NCI-H460 (cell line): ENCODE results near the gene MSANTD1. TPM values are rescaled to one million over a fixed set of nuclear protein-coding genes. Genes with fewer than 3 reads are reported as not detected.

Experiments used
- DNase-seq: peaks from one replicate; pipeline ENCODE4 v3.0.0-alpha.2; 2016; ENCODE audit warnings: low read depth; ENCODE audit errors: extremely low read depth
- total RNA-seq: library from RNA; depleted of rRNA; stranded (reverse); fragments of >200 nt; shearing (Covaris generic); gene quantifications from 2 replicates; pipeline ENCODE4 v1.2.3, GENCODE V29; 2014

MSANTD1 gene
- total RNA-seq, 1 experiment from 2014 or later, result 0.32 TPM

- DNase-seq, result no peak
Measured at GRCh38 chr4:3231471-3231870, 17.5 kb upstream of the MSANTD1 start.

GRCh38 chr4:3232001-3232400 lies 17.0 kb upstream of the MSANTD1 start:
- no peak for DNase-seq

GRCh38 chr4:3232871-3233271 lies 16.1 kb upstream of the MSANTD1 start:
- no peak for DNase-seq

GRCh38 chr4:3233391-3234071 lies 15.4 kb upstream of the MSANTD1 start:
- no peak for DNase-seq

- no peak for DNase-seq
Measured at GRCh38 chr4:3234171-3235029, 14.6 kb upstream of the MSANTD1 start.

GRCh38 chr4:3235030-3235345 lies 14.0 kb upstream of the MSANTD1 start:
- no peak for DNase-seq

- DNase-seq, result no peak
Measured at GRCh38 chr4:3235581-3235980, 13.4 kb upstream of the MSANTD1 start.

GRCh38 chr4:3236326-3236878 lies 12.6 kb upstream of the MSANTD1 start:
- DNase-seq, result no peak

- no peak for DNase-seq
Measured at GRCh38 chr4:3237266-3237665, 11.7 kb upstream of the MSANTD1 start.

- DNase-seq, result no peak
Measured at GRCh38 chr4:3237712-3238560, 11.0 kb upstream of the MSANTD1 start.

GRCh38 chr4:3238721-3239120 lies 10.2 kb upstream of the MSANTD1 start:
- no peak for DNase-seq

GRCh38 chr4:3239303-3239702 lies 9.7 kb upstream of the MSANTD1 start:
- DNase-seq, result no peak

- no peak for DNase-seq
Measured at GRCh38 chr4:3239998-3240920, 8.7 kb upstream of the MSANTD1 start.

GRCh38 chr4:3240936-3241522 lies 7.9 kb upstream of the MSANTD1 start:
- no peak for DNase-seq

- DNase-seq, result no peak
Measured at GRCh38 chr4:3241898-3242524, 6.9 kb upstream of the MSANTD1 start.

- DNase-seq, result no peak
Measured at GRCh38 chr4:3243136-3243780, 5.7 kb upstream of the MSANTD1 start.

- DNase-seq, result no peak
Measured at GRCh38 chr4:3244002-3244401, 5.0 kb upstream of the MSANTD1 start.

GRCh38 chr4:3244747-3245146 lies 4.2 kb upstream of the MSANTD1 start:
- DNase-seq, result no peak

GRCh38 chr4:3245676-3246075 lies 3.3 kb upstream of the MSANTD1 start:
- DNase-seq, result no peak
